IPS DF 19.7 (cell line): ENCODE results near the gene FOXQ1.
"Not testable (repeated sequence)": the region's sequence is repeated elsewhere in the genome, so short reads cannot be mapped to it uniquely, and the experiment has no call there.

ENCODE experiments used
- DNase-seq: peaks from one replicate; pipeline ENCODE4 v3.0.0-alpha.2; 2013; ENCODE audit warnings: low read depth, low spot score

The FOXQ1 gene

DNA sequence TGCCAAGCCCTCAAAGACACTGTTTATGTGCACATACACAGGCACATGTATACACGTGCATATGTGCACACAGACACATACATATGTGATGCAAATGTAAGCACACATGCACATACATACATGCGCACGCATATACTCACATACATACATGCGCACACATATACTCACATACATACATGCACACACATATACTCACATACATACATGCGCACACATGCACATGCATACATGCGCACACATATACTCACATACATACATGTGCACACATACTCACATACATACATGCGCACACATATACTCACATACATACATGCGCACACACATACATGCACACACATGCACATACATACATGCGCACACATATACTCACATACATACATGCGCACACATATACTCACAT, 20.5 kb upstream of the FOXQ1 start:
- no peak for DNase-seq

GRCh38 chr6:1295420-1295819, 16.5 kb upstream of the FOXQ1 start:
- DNase-seq: no peak

GRCh38 chr6:1296079-1296478, 15.8 kb upstream of the FOXQ1 start:
- no peak for DNase-seq

DNA sequence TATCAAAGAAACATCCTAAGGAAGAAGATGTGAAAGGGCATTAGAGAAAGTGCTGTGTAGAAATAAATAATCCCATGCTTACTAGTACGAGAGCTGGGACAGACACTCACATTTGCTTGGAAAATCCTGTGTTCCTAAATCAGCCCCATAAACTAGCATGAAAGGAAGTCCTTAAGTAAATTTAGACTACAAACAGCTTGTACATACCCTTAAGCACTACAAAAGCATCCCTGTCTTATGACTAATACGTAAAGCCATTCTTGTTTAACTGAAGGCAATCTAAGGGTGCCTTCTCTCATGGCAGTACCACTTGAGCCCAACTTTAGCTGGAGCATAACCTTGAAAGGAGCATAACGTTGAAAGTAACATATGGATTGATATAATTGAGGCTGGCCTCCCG, 15.4 kb upstream of the FOXQ1 start:
- DNase-seq: no peak

DNA sequence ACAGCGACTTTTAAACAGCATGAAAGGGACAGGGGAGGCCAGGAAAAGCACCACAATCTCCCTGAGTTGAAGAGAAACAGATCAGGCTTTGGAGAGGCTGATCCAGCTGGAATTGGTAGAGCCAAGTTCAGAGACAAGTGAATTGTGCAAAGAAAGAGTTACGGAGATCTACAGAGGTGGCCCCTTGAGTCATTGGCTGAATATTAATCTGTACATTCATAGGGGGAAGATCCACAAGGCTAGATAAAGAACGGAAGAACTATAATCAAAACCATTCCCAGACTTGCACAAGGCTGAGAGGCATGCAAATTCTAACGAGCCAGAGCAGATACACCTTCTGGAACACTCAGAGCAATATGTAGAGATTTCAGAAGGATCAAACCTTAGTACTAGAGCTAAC, 14.2 kb upstream of the FOXQ1 start:
- DNase-seq: no peak

DNA sequence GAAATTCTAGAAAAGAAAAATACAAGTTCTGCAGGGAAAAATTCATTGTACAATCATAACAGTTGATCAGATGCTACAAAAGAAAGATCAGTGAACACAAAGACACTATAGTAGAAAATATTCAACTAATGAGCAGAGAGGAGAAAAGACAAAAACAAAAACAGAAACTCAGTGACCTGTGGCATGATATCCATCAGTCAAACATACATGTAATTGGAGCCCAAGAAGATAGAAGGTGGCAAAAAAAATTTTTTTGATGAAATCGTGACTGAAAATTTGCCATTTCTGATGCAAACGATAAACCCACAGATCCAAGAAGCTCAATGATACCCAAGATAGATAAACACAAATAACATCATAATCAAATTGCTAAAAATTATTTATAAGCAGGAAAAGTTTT, 13.1 kb upstream of the FOXQ1 start:
- no peak for DNase-seq

DNA sequence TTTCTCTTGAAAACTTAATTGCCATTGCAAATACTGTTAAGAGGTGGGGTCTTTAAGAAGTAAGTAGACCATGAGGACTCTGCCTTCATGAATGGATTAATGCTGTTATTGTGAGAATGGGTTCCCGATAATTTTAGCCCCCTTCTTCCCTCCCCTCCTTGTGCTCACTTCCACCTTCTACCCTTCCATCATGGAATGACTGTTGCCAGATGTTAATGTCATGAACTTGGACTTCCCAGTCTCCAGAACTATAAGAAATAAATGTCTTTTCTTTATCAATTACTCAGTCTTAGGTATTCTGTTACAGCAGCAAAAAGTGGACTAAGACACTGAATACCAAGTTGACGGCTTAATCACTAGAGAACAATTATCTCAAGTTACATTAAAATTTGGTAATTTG, 5.8 kb upstream of the FOXQ1 start:
- no peak for DNase-seq

DNA sequence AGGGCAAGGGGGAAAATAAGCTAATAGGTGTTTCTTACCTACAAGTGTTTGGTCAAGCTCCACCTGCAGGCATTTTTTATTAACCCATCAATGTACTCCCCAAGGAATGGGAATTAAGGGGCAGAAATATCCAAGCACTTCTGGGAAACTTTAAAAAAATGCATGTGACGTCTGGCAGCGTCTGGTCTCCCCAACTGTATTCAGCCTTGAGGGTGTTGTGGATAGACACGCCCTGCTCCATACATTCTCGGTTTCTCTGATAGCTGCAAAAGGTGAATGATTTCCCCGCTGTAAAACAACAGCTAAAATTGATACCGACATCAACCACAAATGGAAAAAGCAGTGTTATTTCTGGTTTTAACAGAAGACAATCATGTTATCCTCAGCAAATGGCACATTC, 2.5 kb upstream of the FOXQ1 start:
- DNase-seq: no peak

GRCh38 chr6:1310628-1311399, 1.1 kb upstream of the FOXQ1 start:
- no peak for DNase-seq

DNA sequence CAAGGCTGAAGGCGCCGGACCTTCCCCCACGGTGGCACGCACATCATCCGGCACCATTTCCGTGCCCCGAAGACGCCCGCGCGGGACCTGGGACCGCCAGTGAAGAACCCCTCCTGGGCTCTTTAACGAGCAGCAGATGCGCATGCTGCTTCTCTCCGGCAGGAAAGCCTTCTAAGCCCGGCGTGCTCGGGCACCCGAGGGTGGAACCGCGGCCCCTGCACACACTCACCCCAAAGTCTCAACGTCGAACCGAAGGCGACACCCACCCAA, 240 bp downstream of the FOXQ1 start:
- DNase-seq: no peak

GRCh38 chr6:1312473-1313367, 822 bp downstream of the FOXQ1 start:
- no peak for DNase-seq

GRCh38 chr6:1313384-1313766, 1.5 kb downstream of the FOXQ1 start:
- DNase-seq: no peak

- DNase-seq: no peak
Observed at GRCh38 chr6:1313767-1314503, 2.0 kb downstream of the FOXQ1 start.

- no peak for DNase-seq
Observed at GRCh38 chr6:1314617-1315016, 2.7 kb downstream of the FOXQ1 start.

DNA sequence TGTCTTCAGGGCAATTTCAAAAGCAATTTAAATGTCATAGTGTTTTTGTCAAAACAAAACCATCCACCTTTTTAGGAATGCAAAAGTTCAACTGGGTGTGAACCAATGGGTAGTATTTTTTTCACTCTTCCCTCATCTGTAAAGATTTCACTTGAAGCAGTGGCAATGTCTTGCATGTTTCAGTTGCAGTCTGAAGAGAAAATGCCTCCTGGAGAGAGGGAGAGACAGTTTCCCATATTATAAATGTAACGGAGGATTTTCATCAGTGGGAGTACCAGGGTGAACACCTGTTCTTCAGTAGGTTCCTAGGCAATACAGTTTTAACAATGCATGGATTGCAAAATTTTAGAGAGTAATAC, 3.3 kb downstream of the FOXQ1 start:
- no peak for DNase-seq

GRCh38 chr6:1315560-1316386, 3.9 kb downstream of the FOXQ1 start:
- DNase-seq: no peak

- no peak for DNase-seq
Observed at GRCh38 chr6:1316489-1316971, 4.6 kb downstream of the FOXQ1 start.

GRCh38 chr6:1317302-1317815, 5.5 kb downstream of the FOXQ1 start:
- DNase-seq: no peak

DNA sequence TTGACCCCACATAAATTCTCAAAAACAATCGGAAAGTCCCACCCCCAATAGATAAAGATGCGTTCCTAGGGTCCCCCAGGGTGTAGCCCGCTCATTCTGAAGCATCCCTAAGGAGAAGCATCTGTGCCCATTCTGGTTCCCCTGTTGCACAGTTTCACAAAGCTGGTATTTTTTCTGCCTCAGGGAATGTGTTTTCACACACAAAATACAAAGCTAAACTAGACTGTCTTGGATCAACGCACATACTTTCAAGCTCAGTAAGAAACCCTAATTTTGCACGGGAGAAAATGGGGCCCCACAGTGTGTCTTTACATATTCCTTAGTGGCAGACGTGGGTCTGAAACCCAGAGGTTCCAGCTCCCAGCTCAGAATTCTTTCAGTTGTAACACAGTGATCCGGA, 6.1 kb downstream of the FOXQ1 start:
- DNase-seq: no peak

DNA sequence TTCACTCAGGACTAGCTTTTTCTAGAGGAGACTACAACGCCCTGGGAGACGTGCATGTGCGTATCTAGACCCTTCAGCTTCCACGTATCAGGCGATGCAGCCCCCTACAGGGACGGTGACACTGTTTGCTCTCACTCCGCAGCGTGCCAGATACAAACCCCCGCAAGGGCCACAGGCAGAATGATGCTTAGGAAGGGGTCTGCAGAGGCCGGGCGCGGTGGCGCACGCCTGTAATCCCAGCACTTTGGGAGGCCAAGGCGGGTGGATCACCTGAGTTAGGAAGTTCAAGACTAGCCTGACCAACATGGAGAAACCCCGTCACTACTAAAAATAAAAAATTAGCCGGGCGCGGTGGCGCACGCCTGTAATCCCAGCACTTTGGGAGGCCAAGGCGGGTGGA, 6.7 kb downstream of the FOXQ1 start:
- not testable (repeated sequence) for DNase-seq

DNA sequence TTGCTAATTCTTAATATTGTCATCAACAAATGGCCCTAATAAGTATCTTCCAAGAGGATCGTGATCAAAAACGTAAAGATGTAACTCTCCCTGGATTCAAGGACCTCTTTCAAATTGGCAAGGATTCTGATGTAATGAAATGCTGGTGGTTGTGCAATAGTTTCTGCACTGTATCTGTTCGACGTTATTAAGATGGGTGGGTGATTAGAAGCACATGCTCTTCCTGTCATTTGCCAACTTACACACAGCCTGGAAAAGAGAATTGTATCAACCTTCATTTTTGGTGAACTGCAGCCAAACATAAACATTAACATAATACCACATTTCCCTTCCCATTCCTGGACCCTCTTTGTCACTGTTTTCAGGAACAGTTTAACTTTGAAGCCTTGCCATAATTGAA, 9.8 kb downstream of the FOXQ1 start:
- DNase-seq: no peak
